Fibroblast of lung (primary cell): ENCODE data around the gene STPG3. TPM values are rescaled to one million over a fixed set of nuclear protein-coding genes. Genes with fewer than 3 reads are reported as not detected.

Experiments
- DNase-seq, 2 donors: peaks; one replicate each; pipeline versions ENCODE4 v3.0.0 to v3.0.0-alpha.2; 2010; ENCODE audit warnings: low read depth in 2 of 2
- H2AFZ ChIP-seq: 2 replicates; pipeline ENCODE4 v1.5.1; 2012; ENCODE audit warnings: low read length, control low read depth, inconsistent platforms
- H3K27ac ChIP-seq: 2 replicates; pipeline ENCODE4 v1.5.1; 2011; ENCODE audit warnings: low read length, control low read depth; ENCODE audit not compliant: insufficient read depth
- H3K27me3 ChIP-seq: 2 replicates; pipeline ENCODE4 v1.5.1; 2011; ENCODE audit warnings: mild to moderate bottlenecking, low read length; ENCODE audit not compliant: control insufficient read depth, insufficient read depth
- H3K36me3 ChIP-seq: 2 replicates; pipeline ENCODE4 v1.5.1; 2011; ENCODE audit warnings: low read length; ENCODE audit not compliant: control insufficient read depth, insufficient read depth
- H3K4me1 ChIP-seq: 2 replicates; pipeline ENCODE4 v1.5.1; 2011; ENCODE audit warnings: low read length; ENCODE audit not compliant: control insufficient read depth, insufficient read depth; ENCODE audit errors: extremely low read depth
- H3K4me2 ChIP-seq: 2 replicates; pipeline ENCODE4 v1.5.1; 2011; ENCODE audit warnings: low read length, control low read depth; ENCODE audit not compliant: insufficient read depth; ENCODE audit errors: extremely low read depth
- H3K4me3 ChIP-seq, 4 experiments: fragments of 200-600 bp in 1 of 4; sonication (generic) in 1 of 4; replicated peaks in 1 of 4; 2 replicates each; pipeline ENCODE4 v1.5.1; 2011 to 2016; ENCODE audit warnings: low read length in 4 of 4, low read depth in 3 of 4, mild to moderate bottlenecking in 3 of 4, control low read depth in 2 of 4, inconsistent platforms in 1 of 4, mixed read lengths in 1 of 4; ENCODE audit not compliant: insufficient read depth in 1 of 4; ENCODE audit errors: control extremely low read depth in 1 of 4
- H3K79me2 ChIP-seq: 2 replicates; pipeline ENCODE4 v1.5.1; 2012; ENCODE audit warnings: mild to moderate bottlenecking, low read length, inconsistent platforms; ENCODE audit not compliant: control insufficient read depth, insufficient read depth
- H3K9ac ChIP-seq: 2 replicates; pipeline ENCODE4 v1.5.1; 2011; ENCODE audit warnings: mild to moderate bottlenecking, low read length, control low read depth; ENCODE audit not compliant: insufficient read depth
- H3K9me3 ChIP-seq: 2 replicates; pipeline ENCODE4 v1.5.1; 2012; ENCODE audit warnings: low read depth, low read length; ENCODE audit not compliant: control insufficient read depth, insufficient read depth
- H4K20me1 ChIP-seq: 2 replicates; pipeline ENCODE4 v1.5.1; 2011; ENCODE audit warnings: low read length; ENCODE audit not compliant: control insufficient read depth, insufficient read depth; ENCODE audit errors: extremely low read depth
- EZH2 ChIP-seq: IDR thresholded peaks from 2 replicates; pipeline ENCODE4 v1.5.1; 2012; ENCODE audit warnings: low read length, control low read depth, mild to moderate bottlenecking; ENCODE audit errors: missing control alignments
- polyA plus RNA-seq, 2 donors: library from polyadenylated mRNA; depleted of rRNA in 1 of 2; stranded (reverse) in 1 of 2; unstranded in 1 of 2; fragments of >200 nt; gene quantifications; 2 replicates each; pipeline ENCODE4 v1.2.1, GENCODE V29; 2011 to 2012; ENCODE audit warnings: missing spikeins in 1 of 2
- total RNA-seq: library from RNA; depleted of rRNA; stranded (reverse); fragments of >200 nt; gene quantifications from 2 replicates; pipeline ENCODE4 v1.2.1, GENCODE V29; 2014
- TF ChIP-seq, protein P1 (sequence below), 2 donors: IDR thresholded peaks in 1 of 2; conservative IDR thresholded peaks in 1 of 2; 1 replicate in 1 of 2; 2 replicates in 1 of 2; pipeline ENCODE4 v1.5.1; 2011 to 2012; ENCODE audit warnings: low read length in 2 of 2, control low read depth in 1 of 2, inconsistent platforms in 1 of 2, low read depth in 1 of 2, mild to moderate bottlenecking in 1 of 2

Gene STPG3
- total and polyA plus RNA-seq, 2 donors (not counting 1 experiment from before 2014, with no cell fraction given) = not detected

DNA sequence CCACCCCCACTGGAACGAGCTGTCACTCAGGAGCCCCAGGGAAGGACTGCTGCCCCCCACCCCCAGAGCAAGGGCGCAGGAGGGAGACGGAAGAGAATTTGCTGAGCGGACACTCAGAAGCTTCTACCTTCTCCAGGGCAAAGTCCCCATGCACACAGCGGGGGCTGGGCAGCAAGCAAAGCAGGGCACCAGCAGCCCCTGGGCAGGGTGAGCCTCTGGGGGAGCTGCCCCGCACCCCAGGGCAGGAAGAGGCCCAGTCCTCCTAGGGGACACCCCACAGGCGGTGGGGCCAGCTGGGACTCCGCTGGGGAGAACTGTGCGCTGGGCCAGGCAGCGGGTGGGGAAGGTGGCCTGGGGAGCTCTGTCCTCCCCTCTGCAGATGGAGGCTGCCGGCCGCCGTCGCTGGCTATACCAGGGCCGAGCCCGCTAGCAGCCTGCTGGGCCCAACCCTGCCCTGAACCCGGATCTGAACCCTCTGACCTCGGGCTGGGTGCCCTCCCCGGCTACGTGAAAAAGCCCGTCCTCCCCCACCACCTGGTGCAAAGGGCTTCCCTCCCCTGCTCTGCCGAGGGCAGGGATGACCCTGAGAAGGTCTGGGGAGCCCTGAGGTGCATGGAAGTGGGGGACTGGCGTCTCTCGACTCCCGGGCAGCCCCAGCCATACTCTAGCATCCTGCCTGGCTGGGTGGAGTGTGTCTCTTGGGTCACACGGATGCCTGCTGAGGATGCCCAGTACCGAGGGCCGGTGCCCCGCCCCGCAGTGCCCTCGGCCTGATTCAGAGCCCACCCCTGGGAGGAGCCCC is 21.0 kb upstream of the STPG3 start:
- no peaks in the 10 kb centered on the region for H3K27me3 ChIP-seq
- H3K79me2 ChIP-seq = no peaks in the 10 kb centered on the region
- no peaks in the 10 kb centered on the region for H4K20me1 ChIP-seq
- H3K36me3 ChIP-seq = no peaks in the 10 kb centered on the region
- H3K9me3 ChIP-seq = no peaks in the 10 kb centered on the region
- H3K4me1 ChIP-seq = no peaks in the 10 kb centered on the region
- no peak overlapping the region for H3K27ac ChIP-seq
- no peak overlapping the region for H3K9ac ChIP-seq
- no peak overlapping the region for H3K4me3 ChIP-seq
- H3K4me2 ChIP-seq = no peak overlapping the region
- no peak overlapping the region for H2AFZ ChIP-seq
- TF ChIP-seq EZH2 = no peak
- TF ChIP-seq, protein P1, sequence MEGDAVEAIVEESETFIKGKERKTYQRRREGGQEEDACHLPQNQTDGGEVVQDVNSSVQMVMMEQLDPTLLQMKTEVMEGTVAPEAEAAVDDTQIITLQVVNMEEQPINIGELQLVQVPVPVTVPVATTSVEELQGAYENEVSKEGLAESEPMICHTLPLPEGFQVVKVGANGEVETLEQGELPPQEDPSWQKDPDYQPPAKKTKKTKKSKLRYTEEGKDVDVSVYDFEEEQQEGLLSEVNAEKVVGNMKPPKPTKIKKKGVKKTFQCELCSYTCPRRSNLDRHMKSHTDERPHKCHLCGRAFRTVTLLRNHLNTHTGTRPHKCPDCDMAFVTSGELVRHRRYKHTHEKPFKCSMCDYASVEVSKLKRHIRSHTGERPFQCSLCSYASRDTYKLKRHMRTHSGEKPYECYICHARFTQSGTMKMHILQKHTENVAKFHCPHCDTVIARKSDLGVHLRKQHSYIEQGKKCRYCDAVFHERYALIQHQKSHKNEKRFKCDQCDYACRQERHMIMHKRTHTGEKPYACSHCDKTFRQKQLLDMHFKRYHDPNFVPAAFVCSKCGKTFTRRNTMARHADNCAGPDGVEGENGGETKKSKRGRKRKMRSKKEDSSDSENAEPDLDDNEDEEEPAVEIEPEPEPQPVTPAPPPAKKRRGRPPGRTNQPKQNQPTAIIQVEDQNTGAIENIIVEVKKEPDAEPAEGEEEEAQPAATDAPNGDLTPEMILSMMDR (conservative IDR thresholded peaks at IDR 0.05 in 1 of 2, IDR thresholded peaks at IDR 0.05 in 1 of 2; ENCODE audit: low read depth in 1 of 2, low read length in 2 of 2) = no peak
- no peak for DNase-seq

DNA sequence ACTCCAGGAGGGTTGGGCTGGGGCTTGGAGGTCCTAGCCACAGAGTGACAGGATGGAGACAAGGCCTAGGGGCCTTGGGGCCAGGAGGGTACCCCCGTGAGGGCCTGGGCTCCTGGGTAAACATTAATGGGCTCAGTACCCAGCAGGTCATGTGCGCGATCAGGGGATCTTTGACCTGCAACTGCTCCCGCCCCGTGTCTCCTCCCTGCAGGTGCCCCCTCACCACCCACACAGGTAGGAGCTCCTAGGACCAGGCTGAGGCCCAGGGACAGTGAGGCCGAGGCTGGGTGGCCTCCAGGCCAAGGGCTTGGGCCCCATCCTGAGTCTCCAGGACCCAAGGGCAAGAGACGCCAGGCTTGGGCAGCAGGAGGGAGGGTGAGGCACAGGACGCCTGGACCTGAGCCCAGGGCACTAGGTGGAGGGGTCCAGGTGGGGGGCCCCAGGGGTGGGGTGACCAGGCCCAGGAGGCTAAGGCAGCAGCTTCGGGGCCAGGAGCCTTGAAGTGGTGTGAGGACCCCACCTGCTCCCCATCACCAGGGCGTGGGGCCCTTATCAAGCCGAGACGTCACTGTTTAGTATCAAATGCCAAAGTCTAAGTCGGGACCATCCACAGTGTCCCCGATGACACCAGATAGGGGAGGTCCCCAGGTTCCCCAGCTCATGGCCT is 20.2 kb upstream of the STPG3 start, which contains the start of gene SLC34A3:
Gene SLC34A3 (plus strand): TSS at position 197 of the 667 bp plus-strand sequence. CDS start 802 bp downstream, outside the sequence.
- no peaks in the 10 kb centered on the region for H3K9me3 ChIP-seq
- no peak for DNase-seq
- TF ChIP-seq, protein P1 (conservative IDR thresholded peaks at IDR 0.05 in 1 of 2, IDR thresholded peaks at IDR 0.05 in 1 of 2; ENCODE audit: low read depth in 1 of 2, low read length in 2 of 2) = no peak
- TF ChIP-seq EZH2 = no peak
- no peak within 1 kb of the TSS for H2AFZ ChIP-seq
- H3K36me3 ChIP-seq = no peaks in the 10 kb centered on the region
- H3K4me1 ChIP-seq = no peaks in the 10 kb centered on the region
- no peak within 1 kb of the TSS for H3K9ac ChIP-seq
- H4K20me1 ChIP-seq = no peaks in the 10 kb centered on the region
- no peak within 1 kb of the TSS for H3K4me3 ChIP-seq
- no peak within 1 kb of the TSS for H3K27ac ChIP-seq
- no peaks in the 10 kb centered on the region for H3K79me2 ChIP-seq
- no peak within 1 kb of the TSS for H3K4me2 ChIP-seq
- H3K27me3 ChIP-seq = no peaks in the 10 kb centered on the region

DNA sequence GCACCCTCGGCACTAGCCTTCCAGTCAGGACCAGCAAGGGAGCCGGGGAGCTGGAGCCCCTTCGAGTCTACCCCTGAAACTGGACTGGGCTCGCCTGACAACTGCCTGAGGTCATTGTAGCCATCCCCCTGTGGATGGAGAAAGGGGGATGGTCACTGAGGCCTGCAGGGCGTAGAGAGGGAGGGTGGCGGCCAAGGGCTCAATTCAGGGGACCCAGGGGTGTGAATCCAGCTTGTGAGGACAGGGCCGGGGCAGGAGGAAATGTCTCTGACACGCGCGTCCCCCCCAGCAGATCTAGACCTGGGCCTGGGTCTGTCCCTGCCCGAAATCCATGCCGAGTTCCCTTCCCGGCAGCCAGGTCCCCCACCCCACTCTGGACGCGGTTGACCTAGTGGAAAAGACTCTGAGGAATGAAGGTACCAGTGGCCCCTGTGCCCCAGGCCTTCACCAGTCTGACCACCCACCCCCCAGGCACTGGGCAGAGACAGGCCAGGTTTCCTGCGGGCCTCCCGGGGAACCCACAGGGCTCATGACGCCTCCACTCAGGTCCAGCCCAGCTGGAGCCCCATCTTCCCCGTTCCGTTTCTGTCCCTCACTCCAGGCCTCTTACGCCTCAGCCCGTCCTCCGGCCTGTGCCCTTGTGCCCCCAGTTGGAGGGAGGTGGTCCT is 19.6 kb upstream of the STPG3 start:
- Histone ChIP-seq H3K79me2 (no peaks in the 10 kb centered on the region), H3K36me3 (no peaks in the 10 kb centered on the region), H3K4me2 (no peak overlapping the region), H3K27ac (no peak overlapping the region), H3K9ac (no peak overlapping the region), H3K4me1 (no peaks in the 10 kb centered on the region), H2AFZ (no peak overlapping the region), H4K20me1 (no peaks in the 10 kb centered on the region), H3K27me3 (no peaks in the 10 kb centered on the region), H3K9me3 (no peaks in the 10 kb centered on the region), H3K4me3 (no peak overlapping the region)
- DNase-seq = no peak
- no peak for TF ChIP-seq EZH2
- TF ChIP-seq, protein P1 (conservative IDR thresholded peaks at IDR 0.05 in 1 of 2, IDR thresholded peaks at IDR 0.05 in 1 of 2; ENCODE audit: low read depth in 1 of 2, low read length in 2 of 2) = no peak
